Right cardiac atrium (tissue), 5 donors: Measurements from ENCODE around the gene TBCD. TPM values are rescaled to one million over a fixed set of nuclear protein-coding genes. Genes with fewer than 3 reads are reported as not detected.
A peak's percentile ranks its signal among the peaks of the same experiment; 100 is the strongest.

Source experiments
- ATAC-seq, 2 donors: fragments of 200-7000 bp; cut with Tn5 transposase; one replicate each; pipeline versions ENCODE4 v1.8.0 to v1.9.1; 2020; ENCODE audit warnings: moderate library complexity in 2 of 2, mild to moderate bottlenecking in 1 of 2
- DNase-seq, 3 donors: peaks; one replicate each; pipeline ENCODE4 v3.0.0-alpha.2; 2020
- H3K27ac ChIP-seq: one replicate; pipeline ENCODE4 v1.5.1; 2013; ENCODE audit warnings: mild to moderate bottlenecking, low read length, control low read depth, moderate library complexity
- H3K27me3 ChIP-seq: one replicate; pipeline ENCODE4 v1.6.1; 2013; ENCODE audit not compliant: control insufficient read depth, insufficient read depth
- H3K4me1 ChIP-seq: one replicate; pipeline ENCODE4 v1.6.1; 2013; ENCODE audit warnings: low read length; ENCODE audit not compliant: control insufficient read depth, insufficient read depth
- H3K4me3 ChIP-seq: one replicate; pipeline ENCODE4 v1.5.1; 2013; ENCODE audit warnings: low read length, control low read depth
- H3K9me3 ChIP-seq: one replicate; pipeline ENCODE4 v1.6.1; 2013; ENCODE audit warnings: low read length; ENCODE audit not compliant: control insufficient read depth
- WGBS: extraction: QIAGEN DNeasy Blood & Tissue Kit; methylation state at CpG from one replicate; pipeline ENCODE4 v1.1.7; 2013; 5-methylcytosine and 5-hydroxymethylcytosine counted together
- intact Hi-C, 4 donors: fragments of 100-400 bp; cut with DNase I; formaldehyde crosslinking; loops; one replicate each; pipeline versions ENCODE4 v1.11.0 to v1.14.0; 2022 to 2023
- polyA plus RNA-seq: library from polyadenylated mRNA; stranded (reverse); fragments of 200-250 nt; gene quantifications from one replicate; pipeline ENCODE4 v1.2.3, GENCODE V29; 2013
- total RNA-seq, 4 donors: library from RNA; stranded (reverse); fragmentation: NEBNext Ultra II Directional; extraction: Animal tissue kit (Norgen Biotek cat#: 25700); gene quantifications; one replicate each; pipeline ENCODE4 v1.2.1, GENCODE V29; 2021
- donor health status: healthy with polysubstance abuse.
- donor health status: DM: no; HTN: yes; CAD: no.
- donor health status: DM: no; HTN: no; CAD: no.
- donor health status: DM: no; HTN: yes; CAD: no; lungs with severe emphysema.
- donor health status: DM: yes; HTN: yes; CAD: no.

Gene TBCD
- total and polyA plus RNA-seq, 5 donors = 36.2 to 43.9 (median 41.2) TPM

DNA sequence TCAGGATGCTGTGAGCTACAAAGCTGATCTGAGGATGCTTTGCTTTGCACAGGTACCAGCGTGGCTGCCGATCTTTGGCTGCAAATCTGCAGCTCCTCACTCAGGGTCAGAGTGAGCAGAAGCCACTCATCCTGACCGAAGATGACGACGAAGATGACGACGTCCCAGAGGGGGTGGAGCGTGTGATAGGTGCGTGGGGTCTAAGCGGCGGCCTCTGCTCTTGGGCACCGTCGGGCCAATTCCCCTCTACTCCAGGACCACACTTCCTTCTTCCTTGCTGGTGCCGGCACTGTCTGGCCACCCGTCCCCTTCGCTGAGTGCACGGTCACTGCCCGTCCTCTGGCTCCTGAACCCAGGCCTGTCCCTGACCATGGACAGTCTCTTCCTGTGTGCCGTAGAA lies 54.0 kb downstream of the TBCD start:
- no peak for ATAC-seq
- Histone ChIP-seq H3K27ac (no peak overlapping the region), H3K27me3 (no peaks in the 10 kb centered on the region), H3K4me3 (no peak overlapping the region), H3K4me1 (peaks cover 2% of the 10 kb centered on the region), H3K9me3 (no peaks in the 10 kb centered on the region)
- DNase-seq = peak; percentile 12 to 45 (median 22)
- WGBS = 86% methylated on average over 19 of the region's 19 CpGs
- intact Hi-C loops = no loop called here

DNA sequence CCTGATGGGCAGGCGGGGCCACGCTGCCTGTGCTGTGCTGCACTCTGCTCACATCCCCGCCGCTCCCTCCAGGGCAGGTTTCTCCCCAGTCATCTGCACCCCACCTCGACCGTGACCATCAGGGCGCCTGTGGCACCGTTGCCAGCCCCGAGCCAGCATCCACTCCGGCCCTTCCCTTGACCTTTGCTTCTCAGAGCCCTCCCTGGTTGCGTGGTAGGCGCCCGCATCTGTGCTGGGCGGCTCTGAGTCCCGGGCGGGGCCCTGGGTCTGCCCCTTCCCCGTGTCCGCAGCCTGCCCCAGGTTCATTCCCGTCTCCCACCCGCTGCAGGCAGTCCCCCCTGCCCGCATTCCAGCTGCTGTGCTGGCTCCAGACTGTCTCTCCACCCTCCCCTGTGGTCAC lies 54.8 kb downstream of the TBCD start:
- DNase-seq (peak in 2 of 3 donors; percentile 8 to 32), ATAC-seq (no peak)
- Histone ChIP-seq H3K27ac (no peak overlapping the region), H3K27me3 (no peaks in the 10 kb centered on the region), H3K4me1 (peaks cover 2% of the 10 kb centered on the region), H3K9me3 (no peaks in the 10 kb centered on the region), H3K4me3 (no peak overlapping the region)
- 91% methylated on average over 21 of the region's 21 CpGs for WGBS
- intact Hi-C loops = no loop called here

DNA sequence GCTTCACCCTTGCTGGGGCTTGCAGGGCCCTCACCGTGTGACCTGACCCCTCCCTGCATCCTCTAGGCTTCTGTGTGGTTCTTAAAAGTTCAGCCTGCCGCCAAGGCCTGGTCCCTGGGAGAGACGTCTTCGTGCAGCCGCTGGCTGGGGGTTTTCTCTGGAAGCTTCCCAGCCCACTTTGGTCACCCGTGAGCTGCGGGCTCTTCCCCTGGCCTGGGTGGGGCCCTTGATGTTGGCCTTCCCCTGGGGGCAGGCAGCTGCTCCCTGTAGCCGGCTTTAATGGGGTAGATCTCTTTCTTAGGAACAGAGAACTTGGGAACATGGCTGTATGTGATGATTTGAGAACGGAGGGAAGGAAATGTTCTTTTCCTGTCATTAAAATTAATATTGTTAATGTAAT lies 55.2 kb downstream of the TBCD start:
- no peaks in the 10 kb centered on the region for H3K27me3 ChIP-seq
- H3K27ac ChIP-seq = no peak overlapping the region
- peaks cover 2% of the 10 kb centered on the region for H3K4me1 ChIP-seq
- H3K4me3 ChIP-seq = no peak overlapping the region
- H3K9me3 ChIP-seq = no peaks in the 10 kb centered on the region
- no peak for ATAC-seq
- intact Hi-C loops = no loop called here
- WGBS = 54% methylated on average over 9 of the region's 9 CpGs
- DNase-seq = peak in 2 of 3 donors; percentile 13 to 21

DNA sequence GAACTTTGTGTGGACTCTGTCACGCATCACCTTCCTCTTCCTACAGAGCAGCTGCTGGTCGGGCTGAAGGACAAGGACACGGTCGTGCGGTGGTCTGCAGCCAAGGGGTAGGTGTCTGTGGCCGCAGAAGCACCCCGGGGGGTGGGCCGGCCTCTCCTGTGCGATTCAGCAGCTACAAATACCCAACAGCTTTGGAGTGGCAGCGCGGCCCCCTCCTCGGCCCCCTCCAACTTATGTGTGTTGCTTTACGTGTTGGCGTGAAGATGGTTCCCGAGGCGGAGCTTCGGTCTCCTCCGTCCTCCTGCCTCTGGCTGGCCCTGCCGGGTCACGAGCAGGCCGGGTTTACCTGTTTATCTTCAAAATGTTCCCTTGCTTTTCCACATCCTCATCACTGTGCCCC lies 55.7 kb downstream of the TBCD start:
- no peak overlapping the region for H3K4me3 ChIP-seq
- peak in 2 of 3 donors; percentile 3 to 36 for DNase-seq

DNA sequence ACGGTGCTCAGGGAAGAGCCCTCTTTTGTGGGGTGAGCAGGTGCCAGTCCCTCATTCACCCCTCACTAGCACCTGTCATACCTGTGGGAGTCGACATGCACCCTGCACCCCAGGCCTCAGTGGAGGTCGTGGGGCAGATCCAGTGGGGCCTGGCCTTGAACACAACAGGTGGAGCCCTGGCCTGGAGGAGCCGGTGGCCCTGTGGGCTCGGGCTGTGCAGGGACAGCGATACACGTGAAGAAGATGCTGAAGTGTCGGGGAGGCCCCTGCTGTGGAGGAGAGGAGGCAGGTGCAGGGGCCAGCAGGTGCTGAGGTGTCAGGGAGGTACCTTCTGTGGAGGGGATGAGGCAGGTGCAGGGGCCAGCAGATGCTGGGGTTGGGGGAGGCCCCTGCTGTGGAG lies 56.1 kb downstream of the TBCD start:
- no peak overlapping the region for H3K27ac ChIP-seq
- DNase-seq (peak in 2 of 3 donors; percentile 29 to 30), ATAC-seq (no peak)
- WGBS = 92% methylated on average over 8 of the region's 8 CpGs
- H3K27me3 ChIP-seq = no peaks in the 10 kb centered on the region
- no peaks in the 10 kb centered on the region for H3K9me3 ChIP-seq
- intact Hi-C loops = no loop called here
- H3K4me3 ChIP-seq = no peak overlapping the region
- peaks cover 2% of the 10 kb centered on the region for H3K4me1 ChIP-seq

More for the DNA sequence above, 55.7 kb downstream of the TBCD start:
- H3K27me3 ChIP-seq = no peaks in the 10 kb centered on the region
- intact Hi-C loops = no loop called here
- no peak overlapping the region for H3K27ac ChIP-seq
- H3K9me3 ChIP-seq = no peaks in the 10 kb centered on the region
- WGBS = 83% methylated on average over 21 of the region's 21 CpGs
- no peak for ATAC-seq
- peaks cover 2% of the 10 kb centered on the region for H3K4me1 ChIP-seq

DNA sequence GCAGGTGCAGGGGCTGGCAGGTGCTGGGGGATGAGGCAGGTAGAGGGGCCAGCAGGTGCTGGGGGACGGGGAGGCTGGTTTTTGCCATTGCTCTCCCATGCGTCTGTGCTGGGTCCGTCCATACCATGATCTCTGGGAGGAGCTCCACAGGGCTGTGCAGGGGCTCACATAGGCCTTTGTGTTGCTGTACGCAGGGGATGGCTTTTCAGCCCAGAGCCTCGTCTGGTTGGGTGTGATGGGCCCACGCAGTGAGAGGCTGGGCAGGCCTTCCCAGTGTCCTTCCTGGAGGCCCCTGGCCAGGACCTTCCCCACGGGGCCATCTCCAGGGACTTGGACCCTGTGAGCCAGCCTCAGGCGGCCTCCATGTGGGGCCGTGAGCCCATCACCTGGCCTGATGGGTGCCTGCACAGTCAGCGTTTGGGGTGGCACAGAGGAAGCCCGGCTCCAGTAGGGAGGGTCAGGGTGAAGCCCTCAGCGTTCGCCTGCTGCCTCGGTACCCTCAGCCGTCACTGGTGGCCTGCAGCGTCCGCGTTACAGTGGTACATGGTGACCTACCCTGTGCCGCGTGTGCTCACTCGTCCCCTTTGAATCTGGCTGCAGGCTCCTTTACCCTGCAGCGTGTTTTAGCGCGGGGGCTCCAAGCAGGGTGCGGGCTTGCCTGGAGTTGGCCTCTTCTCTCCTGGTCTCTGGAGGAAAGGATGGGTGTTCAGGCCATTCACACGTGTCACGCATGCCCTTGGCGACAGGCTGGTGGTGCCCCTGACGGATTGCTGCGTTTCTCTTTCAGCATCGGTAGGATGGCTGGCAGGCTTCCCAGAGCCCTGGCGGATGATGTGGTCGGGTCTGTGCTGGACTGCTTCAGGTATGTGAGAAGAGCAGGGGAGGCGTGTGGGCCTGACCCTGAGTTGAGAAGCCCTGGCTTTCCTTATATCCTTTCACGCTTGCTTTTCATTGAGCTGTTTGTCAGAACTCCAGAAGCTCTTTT lies 57.3 kb downstream of the TBCD start:
- DNase-seq = peak; percentile 5 to 50 (median 36)
- no peak for ATAC-seq
- intact Hi-C loops = no loop called here
- Histone ChIP-seq H3K9me3 (no peaks in the 10 kb centered on the region), H3K4me3 (no peak overlapping the region), H3K4me1 (peaks cover 2% of the 10 kb centered on the region), H3K27me3 (no peaks in the 10 kb centered on the region), H3K27ac (no peak overlapping the region)
- WGBS = 88% methylated on average over 35 of the region's 35 CpGs

DNA sequence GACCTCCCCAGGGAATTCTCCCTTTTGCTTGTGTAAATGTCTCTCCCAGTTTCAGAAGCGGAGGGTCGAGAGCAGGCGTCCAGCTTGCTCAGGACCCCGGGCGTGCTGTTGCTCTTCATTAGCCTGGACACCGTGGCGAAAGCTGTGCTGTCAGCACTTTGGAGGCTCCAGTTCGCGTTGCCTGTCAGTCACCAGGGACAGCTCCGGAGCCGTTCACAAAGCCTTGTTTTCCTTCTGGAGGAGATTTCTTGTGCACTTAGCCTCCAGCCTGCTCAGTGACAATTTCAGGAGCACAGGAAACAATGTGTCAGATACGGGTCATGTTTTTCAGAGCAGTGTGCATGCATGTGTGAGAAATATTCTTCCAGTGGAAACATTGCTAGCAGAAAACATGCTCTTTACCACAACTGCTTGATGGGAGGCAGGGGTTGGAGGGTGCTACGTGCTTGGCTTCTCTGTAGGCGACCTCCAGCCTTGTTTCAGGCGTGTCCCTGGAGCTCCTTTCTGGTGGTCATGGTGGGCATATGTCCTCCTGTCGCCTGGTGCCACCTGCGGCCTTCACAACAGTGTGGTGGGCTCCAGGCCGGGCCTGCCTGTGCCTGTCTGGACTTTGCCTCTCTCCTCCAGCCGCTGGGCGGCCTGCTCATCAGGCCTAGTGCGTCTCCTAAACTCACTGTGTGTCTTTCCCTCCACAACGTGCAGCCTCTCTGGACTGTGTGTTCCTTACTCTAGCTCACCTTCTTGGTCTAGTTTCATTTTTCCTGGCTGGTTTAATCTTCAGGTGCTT lies 59.0 kb downstream of the TBCD start:
- Histone ChIP-seq H3K9me3 (no peaks in the 10 kb centered on the region), H3K27me3 (no peaks in the 10 kb centered on the region), H3K4me1 (no peaks in the 10 kb centered on the region), H3K4me3 (no peak overlapping the region), H3K27ac (no peak overlapping the region)
- 79% methylated on average over 22 of the region's 22 CpGs for WGBS
- DNase-seq = peak in 1 of 3 donors; percentile 17
- intact Hi-C loops = no loop called here
- ATAC-seq = no peak

DNA sequence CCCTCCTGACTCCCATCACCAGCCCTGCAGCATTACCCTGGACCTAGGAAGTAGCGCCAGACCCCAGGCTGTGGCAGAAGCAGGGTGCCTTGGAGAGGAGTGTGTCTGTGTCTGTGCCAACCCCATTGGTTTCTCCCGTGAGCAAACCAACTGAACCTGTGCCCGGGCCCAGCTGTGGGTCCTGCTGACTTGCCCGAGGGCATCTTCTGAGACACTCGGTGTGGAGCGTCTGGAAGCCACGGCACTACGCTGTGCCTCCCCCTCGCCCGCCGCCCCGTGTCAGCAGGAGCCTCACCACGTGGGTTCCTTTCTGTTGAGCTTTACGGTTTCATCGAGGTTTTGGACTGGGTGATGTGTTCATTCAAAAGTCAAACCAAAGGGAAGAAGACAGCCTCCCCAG lies 60.2 kb downstream of the TBCD start:
- no peaks in the 10 kb centered on the region for H3K9me3 ChIP-seq
- H3K27ac ChIP-seq = no peak overlapping the region
- H3K27me3 ChIP-seq = no peaks in the 10 kb centered on the region
- H3K4me1 ChIP-seq = no peaks in the 10 kb centered on the region
- ATAC-seq (no peak), DNase-seq (peak in 1 of 3 donors; percentile 49)
- intact Hi-C loops = no loop called here
- 91% methylated on average over 15 of the region's 15 CpGs for WGBS
- no peak overlapping the region for H3K4me3 ChIP-seq

DNA sequence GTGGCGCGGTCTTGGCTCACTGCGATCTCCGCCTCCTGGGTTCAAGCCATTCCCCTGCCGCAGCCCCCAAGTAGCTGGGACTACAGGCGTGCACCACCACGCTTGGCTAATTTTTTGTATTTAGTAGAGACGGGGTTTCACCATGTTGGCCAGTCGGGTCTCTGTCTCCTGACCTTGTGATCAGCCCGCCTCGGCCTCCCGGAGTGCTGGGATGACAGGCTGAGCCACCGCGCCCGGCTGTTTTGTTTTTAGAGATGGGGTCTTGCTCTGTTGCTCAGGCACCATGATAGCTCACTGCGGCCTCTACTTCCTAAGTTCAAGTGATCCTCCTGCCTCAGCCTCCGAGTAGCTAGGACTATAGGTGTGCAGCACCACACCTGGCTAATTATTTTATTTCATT lies 60.7 kb downstream of the TBCD start:
- no peak overlapping the region for H3K4me3 ChIP-seq
- H3K27me3 ChIP-seq = no peaks in the 10 kb centered on the region
- H3K9me3 ChIP-seq = no peaks in the 10 kb centered on the region
- no peak overlapping the region for H3K27ac ChIP-seq
- intact Hi-C loops = no loop called here
- ATAC-seq (no peak), DNase-seq (peak in 1 of 3 donors; percentile 21)
- WGBS = 99% methylated on average over 17 of the region's 17 CpGs
- H3K4me1 ChIP-seq = no peaks in the 10 kb centered on the region

DNA sequence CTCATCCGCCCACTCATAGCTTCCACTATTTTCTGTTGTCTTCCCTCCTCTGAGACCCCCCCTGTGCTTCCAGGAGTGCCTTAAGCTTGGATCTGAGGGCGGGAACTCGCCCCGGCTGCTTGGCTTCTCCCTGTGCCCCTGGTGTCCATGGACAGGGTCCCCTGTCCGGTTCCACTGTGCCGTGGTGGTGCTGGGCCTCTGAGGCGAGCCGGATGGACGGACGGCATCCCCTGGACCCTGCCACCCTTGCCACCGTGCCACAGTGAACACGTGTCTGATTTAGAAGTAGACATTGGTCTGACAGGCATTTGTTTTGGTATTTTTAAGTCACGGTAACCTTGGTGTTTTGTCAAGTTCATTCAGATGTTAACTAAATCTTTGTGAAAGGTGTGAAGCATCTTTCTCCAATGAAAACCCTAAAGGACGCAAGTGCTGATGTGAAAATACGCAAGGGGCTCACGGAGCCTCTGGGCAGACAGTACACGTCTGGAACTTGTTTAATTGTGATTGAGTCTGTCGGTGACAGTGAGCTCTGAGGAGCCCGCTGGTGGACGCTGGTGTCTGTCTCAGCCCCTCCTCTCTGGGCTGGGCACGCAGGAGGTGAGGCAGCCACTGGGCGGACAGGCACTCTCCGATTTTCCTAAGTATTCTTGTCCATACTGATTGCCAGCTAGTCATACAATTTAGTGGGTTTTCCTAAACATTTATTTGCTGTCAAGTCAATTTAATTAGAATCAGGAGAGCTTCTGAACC lies 61.6 kb downstream of the TBCD start:
- no peaks in the 10 kb centered on the region for H3K27me3 ChIP-seq
- peak in 1 of 3 donors; percentile 28 for DNase-seq
- WGBS = 91% methylated on average over 23 of the region's 23 CpGs
- H3K4me3 ChIP-seq = no peak overlapping the region
- H3K4me1 ChIP-seq = no peaks in the 10 kb centered on the region
- H3K27ac ChIP-seq = no peak overlapping the region
- ATAC-seq = no peak
- no peaks in the 10 kb centered on the region for H3K9me3 ChIP-seq
- intact Hi-C loops = no loop called here
